Measurements from ENCODE around the gene COA1. TPM values are rescaled to one million over a fixed set of nuclear protein-coding genes. Genes with fewer than 3 reads are reported as not detected.

Gene COA1
- polyA plus RNA-seq, 3 donors, result 25.6 to 57.8 (median 56.2) TPM

DNA sequence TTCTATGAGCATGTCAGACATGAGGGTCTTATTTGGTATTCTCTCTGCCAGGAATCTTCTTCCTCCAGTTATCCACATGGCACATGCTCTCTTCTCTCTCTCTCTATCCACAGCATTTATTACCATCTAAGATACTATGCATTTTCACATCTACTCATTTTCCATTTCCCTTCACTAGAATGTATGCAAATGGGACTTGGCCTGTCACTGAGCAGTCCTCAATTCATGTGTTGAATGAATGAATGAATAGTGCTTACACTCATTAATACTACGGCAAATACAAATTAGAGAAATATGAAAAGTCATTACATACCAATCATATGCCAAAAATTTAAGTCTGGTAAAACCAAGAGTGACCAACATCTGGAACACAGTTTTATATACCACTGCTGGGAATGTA is 34.0 kb downstream of the COA1 start:
- H3K4me3 Mint-ChIP-seq, result no peak overlapping the region
- no peaks in the 10 kb centered on the region for H3K9me3 Mint-ChIP-seq
- Histone ChIP-seq H3K79me2 (ENCODE audit: insufficient read depth, low read length) (peaks cover 92% of the 10 kb centered on the region), H3K27ac (ENCODE audit: low read depth in 1 of 2, low read length in 2 of 2) (no peak overlapping the region), H3K9me3 (replicated peaks in 1 of 2; ENCODE audit: control insufficient read depth in 1 of 2, insufficient read depth in 1 of 2, low read length in 2 of 2) (no peaks in the 10 kb centered on the region), H3K4me2 (replicated peaks; ENCODE audit: extremely low read depth, low read length, poor library complexity, severe bottlenecking) (no peak overlapping the region), H3K27me3 (ENCODE audit: control insufficient read depth in 2 of 2, insufficient read depth in 2 of 2, low read length in 2 of 2) (no peaks in the 10 kb centered on the region), H3K4me1 (ENCODE audit: control insufficient read depth in 1 of 2, insufficient read depth in 2 of 2, low read length in 2 of 2) (no peaks in the 10 kb centered on the region), H3K9ac (ENCODE audit: insufficient read depth, low read length, poor library complexity, severe bottlenecking) (no peak overlapping the region), H3K4me3 (replicated peaks in 1 of 3; ENCODE audit: low read depth in 2 of 3, low read length in 3 of 3) (no peak overlapping the region), H3K36me3 (replicated peaks in 1 of 2; ENCODE audit: control insufficient read depth in 1 of 2, insufficient read depth in 2 of 2, low read length in 2 of 2) (no peaks in the 10 kb centered on the region), H2AFZ (ENCODE audit: insufficient read depth, low read depth, low read length, poor library complexity, severe bottlenecking) (no peak overlapping the region), H4K20me1 (ENCODE audit: insufficient read depth, low read length) (peaks cover 74% of the 10 kb centered on the region)
- no peaks in the 10 kb centered on the region for H3K36me3 Mint-ChIP-seq
- intact Hi-C loops (cut with micrococcal nuclease), result no loop called here
- no peaks in the 10 kb centered on the region for H3K4me1 Mint-ChIP-seq
- TF ChIP-seq, protein P1, sequence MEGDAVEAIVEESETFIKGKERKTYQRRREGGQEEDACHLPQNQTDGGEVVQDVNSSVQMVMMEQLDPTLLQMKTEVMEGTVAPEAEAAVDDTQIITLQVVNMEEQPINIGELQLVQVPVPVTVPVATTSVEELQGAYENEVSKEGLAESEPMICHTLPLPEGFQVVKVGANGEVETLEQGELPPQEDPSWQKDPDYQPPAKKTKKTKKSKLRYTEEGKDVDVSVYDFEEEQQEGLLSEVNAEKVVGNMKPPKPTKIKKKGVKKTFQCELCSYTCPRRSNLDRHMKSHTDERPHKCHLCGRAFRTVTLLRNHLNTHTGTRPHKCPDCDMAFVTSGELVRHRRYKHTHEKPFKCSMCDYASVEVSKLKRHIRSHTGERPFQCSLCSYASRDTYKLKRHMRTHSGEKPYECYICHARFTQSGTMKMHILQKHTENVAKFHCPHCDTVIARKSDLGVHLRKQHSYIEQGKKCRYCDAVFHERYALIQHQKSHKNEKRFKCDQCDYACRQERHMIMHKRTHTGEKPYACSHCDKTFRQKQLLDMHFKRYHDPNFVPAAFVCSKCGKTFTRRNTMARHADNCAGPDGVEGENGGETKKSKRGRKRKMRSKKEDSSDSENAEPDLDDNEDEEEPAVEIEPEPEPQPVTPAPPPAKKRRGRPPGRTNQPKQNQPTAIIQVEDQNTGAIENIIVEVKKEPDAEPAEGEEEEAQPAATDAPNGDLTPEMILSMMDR (IDR thresholded peaks at IDR 0.05), result no peak
- H3K27ac Mint-ChIP-seq, result no peak overlapping the region
- peaks cover 0 to 3% (median 0%) of the 10 kb centered on the region in 3 donors for H3K27me3 Mint-ChIP-seq (ENCODE audit: low read depth in 3 of 3)
- DNase-seq, result no peak
- WGBS (ENCODE audit: insufficient coverage), result no CpG with 5 or more reads among the region's 1 CpG

DNA sequence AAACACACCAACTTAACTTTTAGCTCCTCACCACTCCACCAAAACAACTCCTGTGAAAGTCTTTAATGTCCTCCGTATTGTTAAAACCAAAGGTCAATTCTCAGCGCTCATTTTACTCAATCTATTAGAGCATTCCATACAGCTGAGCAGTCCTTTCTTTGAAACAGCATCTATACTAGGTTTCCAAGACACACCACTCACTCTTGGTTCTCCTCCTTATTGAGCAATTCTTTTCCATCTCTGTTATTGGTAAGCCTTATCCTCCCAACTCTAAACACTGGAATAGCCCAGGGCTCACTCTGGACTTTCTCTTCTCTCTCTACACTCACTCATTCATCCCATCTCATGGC is 34.9 kb downstream of the COA1 start:
- intact Hi-C loops (cut with micrococcal nuclease), result no loop called here
- H3K4me1 Mint-ChIP-seq, result no peaks in the 10 kb centered on the region
- 100% methylated on average over 2 of the region's 2 CpGs for WGBS (ENCODE audit: insufficient coverage)
- no peaks in the 10 kb centered on the region for H3K4me1 ChIP-seq (ENCODE audit: control insufficient read depth in 1 of 2, insufficient read depth in 2 of 2, low read length in 2 of 2)
- H3K27ac Mint-ChIP-seq, result no peak overlapping the region
- no peak overlapping the region for H2AFZ ChIP-seq (ENCODE audit: insufficient read depth, low read depth, low read length, poor library complexity, severe bottlenecking)
- H3K27ac ChIP-seq (ENCODE audit: low read depth in 1 of 2, low read length in 2 of 2), result no peak overlapping the region
- no peaks in the 10 kb centered on the region for H3K27me3 ChIP-seq (ENCODE audit: control insufficient read depth in 2 of 2, insufficient read depth in 2 of 2, low read length in 2 of 2)
- DNase-seq, result no peak
- no peak overlapping the region for H3K4me3 ChIP-seq (replicated peaks in 1 of 3; ENCODE audit: low read depth in 2 of 3, low read length in 3 of 3)
- peaks cover 68% of the 10 kb centered on the region for H4K20me1 ChIP-seq (ENCODE audit: insufficient read depth, low read length)
- H3K36me3 Mint-ChIP-seq, result no peaks in the 10 kb centered on the region
- no peak overlapping the region for H3K4me3 Mint-ChIP-seq
- TF ChIP-seq, protein P1 (IDR thresholded peaks at IDR 0.05), result no peak
- H3K27me3 Mint-ChIP-seq (ENCODE audit: low read depth in 3 of 3), result peaks cover 0 to 3% (median 0%) of the 10 kb centered on the region in 3 donors
- H3K9me3 ChIP-seq (replicated peaks in 1 of 2; ENCODE audit: control insufficient read depth in 1 of 2, insufficient read depth in 1 of 2, low read length in 2 of 2), result no peaks in the 10 kb centered on the region
- no peak overlapping the region for H3K9ac ChIP-seq (ENCODE audit: insufficient read depth, low read length, poor library complexity, severe bottlenecking)
- no peaks in the 10 kb centered on the region for H3K9me3 Mint-ChIP-seq
- H3K79me2 ChIP-seq (ENCODE audit: insufficient read depth, low read length), result peaks cover 93% of the 10 kb centered on the region
- no peaks in the 10 kb centered on the region for H3K36me3 ChIP-seq (replicated peaks in 1 of 2; ENCODE audit: control insufficient read depth in 1 of 2, insufficient read depth in 2 of 2, low read length in 2 of 2)
- H3K4me2 ChIP-seq (replicated peaks; ENCODE audit: extremely low read depth, low read length, poor library complexity, severe bottlenecking), result no peak overlapping the region
